ENCODE data around the gene TNPO2. TPM values are rescaled to one million over a fixed set of nuclear protein-coding genes. Genes with fewer than 3 reads are reported as not detected.

TNPO2 gene
- total RNA-seq, 4 donors from 2014 or later = 56.1 to 120 (median 77.6) TPM

GRCh38 chr19:12767150-12767549 is 43.4 kb upstream of the TNPO2 start:
- no peaks in the 10 kb centered on the region for H3K4me1 ChIP-seq
- no peak overlapping the region for H3K27ac ChIP-seq
- no peak for DNase-seq (ENCODE audit: low spot score in 2 of 2)
- WGBS, 2 donors = 91 to 92% methylated on average over 11 of the region's 11 CpGs
- H3K4me3 ChIP-seq = no peak overlapping the region
- H3K36me3 ChIP-seq = peaks cover 0 to 51% (median 0%) of the 10 kb centered on the region in 3 donors
- H3K27me3 ChIP-seq = no peaks in the 10 kb centered on the region
- no peaks in the 10 kb centered on the region for H3K9me3 ChIP-seq
- no peak for TF ChIP-seq POLR2A (IDR thresholded peaks at IDR 0.05)

- Histone ChIP-seq H3K4me3 (peak overlapping the region; percentile 0 to 48 (median 34)), H3K4me1 (no peaks in the 10 kb centered on the region), H3K9me3 (no peaks in the 10 kb centered on the region), H3K36me3 (peaks cover 0 to 49% (median 0%) of the 10 kb centered on the region in 3 donors), H3K27ac (peak overlapping the region in 2 of 4 donors; percentile 28 to 52), H3K27me3 (no peaks in the 10 kb centered on the region)
- WGBS, 2 donors = 10 to 23% methylated on average over 14 to 27 of the region's 30 CpGs
- DNase-seq (ENCODE audit: low spot score in 2 of 2) = peak; percentile 57 to 65
- TF ChIP-seq EP300 (IDR thresholded peaks at IDR 0.05) (no peak), CTCF (IDR thresholded peaks at IDR 0.05) (peak; percentile 75 to 97 (median 93)), POLR2A (IDR thresholded peaks at IDR 0.05) (peak in 1 of 2 donors; percentile 40)
Observed at GRCh38 chr19:12766051-12766521, 42.4 kb upstream of the TNPO2 start.

GRCh38 chr19:12764698-12765097 is 41.0 kb upstream of the TNPO2 start:
- WGBS, 2 donors = 88 to 94% methylated on average over 16 of the region's 16 CpGs
- peaks cover 0 to 40% (median 0%) of the 10 kb centered on the region in 3 donors for H3K36me3 ChIP-seq

GRCh38 chr19:12763100-12763499 is 39.4 kb upstream of the TNPO2 start:
- no peaks in the 10 kb centered on the region for H3K9me3 ChIP-seq
- 90 to 93% methylated on average over 7 to 9 of the region's 11 CpGs for WGBS, 2 donors
- TF ChIP-seq EP300 (IDR thresholded peaks at IDR 0.05) = no peak
- no peak for TF ChIP-seq POLR2A (IDR thresholded peaks at IDR 0.05)
- no peak for TF ChIP-seq CTCF (IDR thresholded peaks at IDR 0.05)
- no peaks in the 10 kb centered on the region for H3K27me3 ChIP-seq
- DNase-seq (ENCODE audit: low spot score in 2 of 2) = no peak
- peaks cover 0 to 35% (median 0%) of the 10 kb centered on the region in 3 donors for H3K36me3 ChIP-seq
- peaks cover 0 to under 1% (median 0%) of the 10 kb centered on the region in 4 donors for H3K4me1 ChIP-seq
- H3K4me3 ChIP-seq = no peak overlapping the region
- H3K27ac ChIP-seq = no peak overlapping the region

More at GRCh38 chr19:12764698-12765097, 41.0 kb upstream of the TNPO2 start:
- H3K27ac ChIP-seq = no peak overlapping the region
- no peaks in the 10 kb centered on the region for H3K4me1 ChIP-seq
- no peak for DNase-seq (ENCODE audit: low spot score in 2 of 2)
- H3K27me3 ChIP-seq = no peaks in the 10 kb centered on the region
- no peaks in the 10 kb centered on the region for H3K9me3 ChIP-seq
- H3K4me3 ChIP-seq = no peak overlapping the region
- TF ChIP-seq POLR2A (IDR thresholded peaks at IDR 0.05) (no peak), EP300 (IDR thresholded peaks at IDR 0.05) (no peak), CTCF (IDR thresholded peaks at IDR 0.05) (no peak)

- Histone ChIP-seq H3K4me1 (peaks cover 0 to 12% (median 9%) of the 10 kb centered on the region in 4 donors), H3K27ac (no peak overlapping the region), H3K36me3 (peaks cover 0 to 17% (median 0%) of the 10 kb centered on the region in 3 donors), H3K9me3 (no peaks in the 10 kb centered on the region), H3K4me3 (no peak overlapping the region), H3K27me3 (no peaks in the 10 kb centered on the region)
- TF ChIP-seq POLR2A (IDR thresholded peaks at IDR 0.05) = no peak
- TF ChIP-seq EP300 (IDR thresholded peaks at IDR 0.05) = no peak
- no peak for TF ChIP-seq CTCF (IDR thresholded peaks at IDR 0.05)
- WGBS, 2 donors = 88 to 94% methylated on average over 6 of the region's 6 CpGs
- no peak for DNase-seq (ENCODE audit: low spot score in 2 of 2)
Observed at GRCh38 chr19:12759686-12760085, 36.0 kb upstream of the TNPO2 start.

All from tibial nerve (tissue), 4 donors.